GM18502 (cell line): Measurements from ENCODE around the gene PGM1.
A peak's percentile ranks its signal among the peaks of the same experiment; 100 is the strongest.
"Not testable (repeated sequence)": the region's sequence is repeated elsewhere in the genome, so short reads cannot be mapped to it uniquely, and the experiment has no call there.

Experiments
- ATAC-seq: cut with Tn5 transposase; IDR thresholded peaks from one replicate; pipeline ENCODE4 v1.9.1; 2021; ENCODE audit warnings: mild to moderate bottlenecking; ENCODE audit not compliant: unreplicated experiment, poor library complexity

PGM1 gene

DNA sequence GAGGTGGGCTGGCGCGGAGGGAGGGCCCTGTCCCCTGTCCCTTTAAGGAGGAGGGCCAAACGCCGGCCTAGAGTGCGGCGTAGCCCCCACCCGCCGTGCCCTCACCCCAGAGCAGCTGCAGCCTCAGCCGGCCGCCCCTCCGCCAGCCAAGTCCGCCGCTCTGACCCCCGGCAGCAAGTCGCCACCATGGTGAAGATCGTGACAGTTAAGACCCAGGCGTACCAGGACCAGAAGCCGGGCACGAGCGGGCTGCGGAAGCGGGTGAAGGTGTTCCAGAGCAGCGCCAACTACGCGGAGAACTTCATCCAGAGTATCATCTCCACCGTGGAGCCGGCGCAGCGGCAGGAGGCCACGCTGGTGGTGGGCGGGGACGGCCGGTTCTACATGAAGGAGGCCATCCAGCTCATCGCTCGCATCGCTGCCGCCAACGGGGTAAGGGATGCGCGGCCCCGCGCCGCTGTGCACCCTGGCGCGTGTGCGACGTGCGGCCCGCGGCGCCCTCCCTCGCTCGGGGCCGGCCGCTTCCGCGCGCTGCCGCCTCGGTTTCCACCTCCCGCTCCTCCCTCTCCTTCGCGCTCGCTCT, at the start of gene PGM1:
Gene PGM1, plus strand, starts transcription at position 109 of the 583 bp plus-strand sequence. Its CDS starts 78 bp downstream, at position 187.
- ATAC-seq, result peak; percentile 78

- ATAC-seq, result no peak
These were observed 47.4 kb upstream of the PGM1 start for GRCh38 chr1:63545780-63546179.

- no peak for ATAC-seq
These were observed 45.5 kb upstream of the PGM1 start for GRCh38 chr1:63547621-63548294.

- no peak for ATAC-seq
These were observed 44.9 kb upstream of the PGM1 start for GRCh38 chr1:63548303-63548702.

DNA sequence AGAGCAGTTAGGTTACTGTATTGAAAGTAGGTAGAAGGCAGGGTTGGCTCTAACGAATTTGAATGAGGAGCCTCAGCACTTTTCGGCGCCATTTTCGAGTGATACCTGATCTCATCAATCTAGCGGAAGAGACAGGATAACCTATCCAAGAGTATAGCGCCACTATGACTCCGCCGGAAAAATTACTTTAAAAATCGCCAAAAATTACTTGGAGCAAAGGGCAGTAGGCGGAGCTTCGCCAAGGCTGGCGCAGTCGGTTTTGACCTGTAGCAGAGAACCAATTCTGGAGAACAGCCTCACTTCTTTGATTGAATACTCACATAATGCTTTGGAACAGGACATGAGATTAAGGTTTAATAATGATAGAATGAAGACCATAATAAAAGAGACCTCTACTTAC, 44.3 kb upstream of the PGM1 start:
- no peak for ATAC-seq

DNA sequence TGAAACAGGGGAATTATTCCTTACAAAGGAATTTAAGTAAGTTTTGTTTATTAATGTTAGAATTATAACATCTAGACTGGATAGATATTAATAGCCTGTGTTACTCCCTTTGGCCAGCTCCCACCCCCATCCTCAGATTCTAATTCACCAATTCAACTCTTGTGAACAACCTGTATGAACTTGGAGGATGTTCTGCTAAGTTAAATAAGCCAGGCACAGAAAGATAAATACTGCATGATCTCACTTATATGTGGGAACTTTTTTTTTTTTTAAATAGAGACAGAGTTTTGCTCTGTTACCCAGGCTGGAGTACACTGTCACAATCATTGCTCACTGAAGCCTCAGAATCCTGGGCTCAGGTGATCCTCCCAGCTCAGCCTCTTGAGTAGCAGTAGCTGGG, 37.7 kb upstream of the PGM1 start:
- no peak for ATAC-seq

GRCh38 chr1:63557365-63557987, 35.7 kb upstream of the PGM1 start:
- ATAC-seq, result no peak

DNA sequence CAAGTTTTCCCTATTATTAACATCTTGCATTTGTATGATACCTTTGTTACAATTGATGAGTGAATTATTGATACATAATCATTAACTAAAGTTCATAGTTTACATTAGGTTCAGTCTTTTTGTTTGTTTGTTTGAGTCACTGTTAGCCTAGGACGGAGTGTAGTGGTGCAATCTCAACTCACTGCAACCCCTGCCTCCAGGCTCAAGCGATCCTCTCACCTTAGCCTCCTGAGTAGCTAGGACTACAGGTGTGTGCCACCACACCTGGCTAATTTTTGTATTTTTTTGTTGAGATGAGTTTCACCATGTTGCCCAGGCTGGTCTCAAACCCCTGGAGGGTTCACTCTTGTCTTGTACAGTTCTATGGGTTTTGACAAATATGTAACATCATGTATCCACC, 33.9 kb upstream of the PGM1 start:
- no peak for ATAC-seq

DNA sequence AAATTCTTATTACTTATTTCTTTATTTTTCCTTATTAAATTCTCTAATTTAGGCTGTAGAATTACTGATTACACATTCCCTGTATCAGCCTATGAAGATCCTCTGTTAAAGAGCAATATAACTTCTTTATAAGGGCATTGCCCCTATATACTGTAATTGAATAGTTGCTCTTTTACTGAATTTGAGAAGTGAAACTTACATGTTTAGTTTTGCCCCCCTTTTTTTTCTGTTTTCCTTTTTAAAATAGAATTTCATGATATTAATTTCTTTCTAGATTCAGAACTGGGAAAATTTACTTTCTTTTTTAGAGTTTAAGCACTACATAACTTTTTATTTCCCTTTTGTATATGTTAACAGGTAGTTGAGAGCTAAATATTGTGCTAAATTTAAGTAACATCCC, 29.5 kb upstream of the PGM1 start:
- ATAC-seq, result no peak

GRCh38 chr1:63569068-63569467, 24.1 kb upstream of the PGM1 start:
- ATAC-seq, result no peak

DNA sequence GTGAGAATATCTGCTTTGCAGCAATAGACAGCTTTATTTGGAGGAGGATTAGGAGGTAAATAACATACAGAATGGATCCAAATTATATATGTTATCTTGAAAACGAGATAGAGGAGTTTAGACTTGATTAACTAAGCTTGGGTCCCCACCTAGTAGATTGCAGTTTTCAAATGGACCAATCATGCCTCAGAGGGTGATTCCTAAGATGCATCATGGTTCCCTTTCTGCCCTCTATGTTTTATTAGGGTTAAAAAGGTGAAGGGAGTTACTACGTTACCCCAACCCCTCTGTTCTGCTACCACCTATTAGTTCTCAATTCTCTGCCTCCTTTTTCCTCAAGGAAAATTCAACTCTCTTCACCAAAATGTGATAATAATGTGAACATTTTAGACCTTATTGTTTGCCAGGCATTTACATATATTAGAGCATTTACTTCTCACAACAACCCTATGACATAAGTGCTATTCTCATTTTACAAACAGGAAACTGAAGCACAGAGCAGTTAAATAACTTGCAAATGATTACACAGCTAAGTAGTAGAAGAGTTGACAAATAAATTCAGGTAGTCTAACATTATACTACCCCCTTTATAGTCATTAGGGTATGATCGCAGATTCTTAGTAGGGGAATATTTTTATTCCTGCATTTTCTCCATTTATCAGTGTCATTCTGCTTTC, 23.4 kb upstream of the PGM1 start:
- no peak for ATAC-seq

GRCh38 chr1:63572686-63573085, 20.5 kb upstream of the PGM1 start:
- ATAC-seq, result not testable (repeated sequence)

DNA sequence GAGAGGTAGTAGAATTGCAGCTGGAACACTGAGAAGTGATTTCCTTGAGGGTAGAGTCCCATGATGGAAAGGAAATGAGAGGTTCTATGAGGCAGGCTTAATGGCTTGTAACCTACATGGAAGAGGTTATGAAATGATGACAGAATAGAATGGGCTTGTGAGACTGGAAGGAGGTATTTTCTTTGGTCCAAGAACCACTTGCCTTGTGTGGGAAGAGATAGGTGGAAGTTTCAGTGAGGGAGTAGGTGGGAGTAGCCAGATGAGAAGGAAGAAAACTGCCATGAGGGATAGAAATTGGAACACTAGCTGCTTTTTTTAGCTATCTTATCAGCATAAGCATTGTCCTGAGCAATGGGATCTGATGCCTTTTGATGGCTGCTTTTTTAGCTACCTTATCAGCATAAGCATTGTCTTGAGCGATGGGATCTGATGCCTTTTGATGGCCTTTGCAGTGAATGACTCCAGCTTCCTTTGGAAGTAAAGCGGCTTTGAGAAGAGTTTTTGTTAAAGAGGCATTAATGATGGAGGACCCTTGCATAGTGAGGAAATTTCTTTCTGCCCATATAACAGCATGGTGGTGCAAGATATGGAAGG, 18.9 kb upstream of the PGM1 start:
- not testable (repeated sequence) for ATAC-seq

DNA sequence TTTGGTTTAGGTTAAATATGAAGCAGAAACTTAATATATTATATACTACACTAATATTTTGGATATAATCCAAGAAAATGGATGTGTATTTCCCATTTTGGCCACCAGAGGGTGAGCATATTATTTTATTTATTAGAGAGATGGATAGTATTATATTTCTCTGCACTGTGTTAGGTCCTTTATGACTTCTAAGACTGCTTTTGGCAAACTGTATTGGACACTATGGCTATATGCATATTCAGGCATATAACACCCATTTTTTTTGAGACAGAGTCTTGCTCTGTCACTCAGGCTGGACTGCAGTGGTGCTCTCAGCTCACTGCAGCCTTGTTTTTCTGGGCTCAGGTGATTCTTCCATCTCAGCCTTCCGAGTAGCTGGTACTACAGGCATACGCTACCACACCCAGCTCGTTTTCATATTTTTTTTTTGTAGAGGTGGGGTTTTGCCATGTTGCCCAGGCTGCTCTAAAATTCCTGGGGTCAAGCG, 17.8 kb upstream of the PGM1 start:
- no peak for ATAC-seq

DNA sequence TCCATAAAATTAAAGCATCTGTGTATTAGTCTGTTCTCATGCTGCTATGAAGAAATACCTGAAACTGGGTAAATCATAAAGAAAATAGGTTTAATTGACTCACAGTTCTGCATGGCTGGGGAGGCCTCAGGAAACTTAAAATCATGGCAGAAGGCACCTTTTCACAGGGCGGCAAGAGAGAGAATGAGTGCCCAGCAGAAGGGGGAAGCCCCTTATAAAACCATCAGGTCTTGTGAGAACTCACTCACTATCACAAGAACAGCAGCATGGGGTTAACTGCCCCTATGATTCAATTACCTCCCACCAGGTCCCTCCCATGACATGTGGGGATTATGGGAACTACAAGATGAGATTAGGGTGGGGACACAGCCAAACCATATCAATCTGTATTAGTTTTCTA, 6.9 kb upstream of the PGM1 start:
- ATAC-seq, result not testable (repeated sequence)

DNA sequence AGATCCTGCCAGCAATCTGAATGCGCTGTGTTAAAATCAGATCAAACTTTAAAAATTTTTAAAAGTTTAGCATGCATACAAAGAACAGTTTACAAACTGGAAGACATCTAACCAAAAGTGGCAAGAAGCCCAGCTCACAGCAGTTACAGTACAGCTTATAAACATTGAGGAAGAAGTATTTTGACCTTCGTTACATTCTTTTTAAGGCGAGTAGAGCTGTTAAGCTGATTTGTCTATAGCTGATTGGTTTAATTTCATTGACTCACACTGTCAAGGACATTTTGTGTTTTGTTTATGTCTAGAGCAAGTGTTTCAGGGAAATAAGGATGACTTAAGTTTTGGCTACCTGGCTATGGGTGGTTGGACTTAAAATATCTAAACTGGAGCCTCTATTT, 3.0 kb upstream of the PGM1 start:
- no peak for ATAC-seq

- peak; percentile 1 for ATAC-seq
These were observed 492 bp upstream of the PGM1 start for GRCh38 chr1:63592536-63593302.

DNA sequence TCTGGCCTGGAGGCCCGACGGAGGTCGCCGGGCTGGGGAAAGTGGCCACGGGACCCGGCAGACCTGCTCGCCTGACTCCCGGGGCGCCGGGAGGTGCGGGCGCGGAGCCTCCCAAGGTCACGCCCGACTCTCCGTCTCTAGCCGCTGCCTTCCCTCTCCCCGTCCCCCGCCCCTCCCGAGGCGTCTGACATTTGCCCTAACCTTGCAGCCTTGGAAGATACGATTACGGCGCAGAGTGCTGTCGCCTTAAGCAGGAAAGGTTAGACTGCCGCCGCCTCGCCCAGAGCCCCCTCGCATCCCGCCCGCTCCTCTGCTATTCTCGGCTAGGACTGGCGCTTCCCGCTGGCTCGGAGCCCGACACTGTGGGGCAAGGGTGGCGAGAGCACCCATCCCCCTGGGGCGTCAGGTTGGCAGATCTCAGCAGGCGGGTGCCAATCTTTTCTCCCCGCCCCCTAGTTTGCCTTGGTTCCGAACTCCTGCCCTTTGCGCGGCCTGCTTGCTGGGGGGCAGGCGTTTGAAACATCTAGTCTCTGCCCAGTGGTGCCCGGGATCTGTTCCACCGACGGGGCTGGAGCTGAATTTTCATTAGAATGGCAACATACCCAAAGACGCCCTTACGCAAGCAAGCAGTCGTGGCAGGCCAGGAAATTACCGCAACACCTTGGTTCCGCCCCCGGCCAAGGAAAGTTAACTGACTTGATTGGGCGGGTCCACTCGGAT, 835 bp downstream of the PGM1 start:
- peak; percentile 50 for ATAC-seq

- ATAC-seq, result no peak
These were observed 2.2 kb downstream of the PGM1 start for GRCh38 chr1:63595435-63595834.
